Neural crest cell (in vitro differentiated cells): Measurements from ENCODE around the gene ADAMTS18. TPM values are rescaled to one million over a fixed set of nuclear protein-coding genes. Genes with fewer than 3 reads are reported as not detected.

Experiments used
- DNase-seq: peaks from one replicate; pipeline ENCODE4 v3.0.0; 2021; ENCODE audit warnings: low read depth, mixed read lengths, low spot score
- H3K27ac Mint-ChIP-seq: one replicate; pipeline ENCODE4 v1.8.0; 2021; ENCODE audit warnings: mild to moderate bottlenecking, mixed read lengths; ENCODE audit not compliant: unreplicated experiment
- H3K27me3 Mint-ChIP-seq: 2 replicates; pipeline ENCODE4 v1.8.0; 2021; ENCODE audit warnings: low read depth, mild to moderate bottlenecking, mixed read lengths
- H3K36me3 Mint-ChIP-seq: 2 replicates; pipeline ENCODE4 v1.8.0; 2021; ENCODE audit warnings: low read depth, mild to moderate bottlenecking, mixed read lengths
- H3K4me1 Mint-ChIP-seq: 2 replicates; pipeline ENCODE4 v1.8.0; 2021; ENCODE audit warnings: mixed read lengths
- H3K4me3 Mint-ChIP-seq: one replicate; pipeline ENCODE4 v1.8.0; 2021; ENCODE audit warnings: mild to moderate bottlenecking, mixed read lengths
- H3K9me3 Mint-ChIP-seq: 2 replicates; pipeline ENCODE4 v1.8.0; 2021; ENCODE audit warnings: mixed read lengths
- total RNA-seq: library from RNA; stranded (reverse); gene quantifications from 2 replicates; pipeline ENCODE4 v1.2.1, GENCODE V29; 2021
- TF ChIP-seq, protein P1 (sequence below): fragments of 200-600 bp; sonication (generic); conservative IDR thresholded peaks from 2 replicates; pipeline ENCODE4 v1.5.0; 2021; ENCODE audit warnings: antibody characterized with exemption, mild to moderate bottlenecking

The ADAMTS18 gene
- total RNA-seq, 1 donor from 2014 or later = 0.12 TPM

GRCh38 chr16:77233799-77234519, 200.9 kb downstream of the ADAMTS18 start:
- Mint-ChIP-seq H3K4me3 (no peak overlapping the region), H3K27me3 (peaks cover 14% of the 10 kb centered on the region)

More at GRCh38 chr16:77233799-77234519, 200.9 kb downstream of the ADAMTS18 start:
- TF ChIP-seq, protein P1, sequence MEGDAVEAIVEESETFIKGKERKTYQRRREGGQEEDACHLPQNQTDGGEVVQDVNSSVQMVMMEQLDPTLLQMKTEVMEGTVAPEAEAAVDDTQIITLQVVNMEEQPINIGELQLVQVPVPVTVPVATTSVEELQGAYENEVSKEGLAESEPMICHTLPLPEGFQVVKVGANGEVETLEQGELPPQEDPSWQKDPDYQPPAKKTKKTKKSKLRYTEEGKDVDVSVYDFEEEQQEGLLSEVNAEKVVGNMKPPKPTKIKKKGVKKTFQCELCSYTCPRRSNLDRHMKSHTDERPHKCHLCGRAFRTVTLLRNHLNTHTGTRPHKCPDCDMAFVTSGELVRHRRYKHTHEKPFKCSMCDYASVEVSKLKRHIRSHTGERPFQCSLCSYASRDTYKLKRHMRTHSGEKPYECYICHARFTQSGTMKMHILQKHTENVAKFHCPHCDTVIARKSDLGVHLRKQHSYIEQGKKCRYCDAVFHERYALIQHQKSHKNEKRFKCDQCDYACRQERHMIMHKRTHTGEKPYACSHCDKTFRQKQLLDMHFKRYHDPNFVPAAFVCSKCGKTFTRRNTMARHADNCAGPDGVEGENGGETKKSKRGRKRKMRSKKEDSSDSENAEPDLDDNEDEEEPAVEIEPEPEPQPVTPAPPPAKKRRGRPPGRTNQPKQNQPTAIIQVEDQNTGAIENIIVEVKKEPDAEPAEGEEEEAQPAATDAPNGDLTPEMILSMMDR = no peak
- Mint-ChIP-seq H3K27ac (no peak overlapping the region), H3K9me3 (no peaks in the 10 kb centered on the region), H3K36me3 (no peaks in the 10 kb centered on the region), H3K4me1 (peaks cover 6% of the 10 kb centered on the region)
- DNase-seq = no peak

Other genes starting within 250 kb of the ADAMTS18 start
- gene MON1B, start 243.8 kb downstream of the ADAMTS18 start, total RNA-seq = 46.3 and 49.5 TPM in 2 replicates
- gene SYCE1L, start 235.6 kb downstream of the ADAMTS18 start, total RNA-seq = 18.3 and 24.8 TPM in 2 replicates